GM21447 (cell line): ENCODE data around the gene CCDC138.

Experiments used
- ATAC-seq: cut with Tn5 transposase; IDR thresholded peaks from one replicate; pipeline ENCODE4 v1.9.1; 2021; ENCODE audit not compliant: unreplicated experiment

The CCDC138 gene

DNA sequence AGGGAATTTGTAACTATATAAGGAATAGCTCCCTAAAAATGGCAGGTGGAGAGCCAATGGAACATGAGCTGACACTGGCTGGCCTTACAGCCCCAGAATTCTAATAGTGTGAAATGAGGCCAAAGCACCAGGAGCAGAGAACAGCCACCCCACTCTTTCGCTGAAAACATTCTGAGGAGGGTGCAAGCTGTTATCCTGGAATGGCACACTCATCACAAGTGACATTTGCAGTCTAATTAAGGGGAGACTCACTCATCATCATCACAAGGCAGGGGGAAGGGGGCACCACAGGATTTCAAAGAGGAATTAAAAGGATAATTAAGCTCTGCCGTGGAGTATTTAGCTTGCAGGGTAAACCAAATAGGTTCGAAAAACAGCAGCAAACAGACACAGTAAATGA, 108.2 kb downstream of the CCDC138 start:
- ATAC-seq, result no peak

- no peak for ATAC-seq
Observed at GRCh38 chr2:108895188-108895587, 108.6 kb downstream of the CCDC138 start.

GRCh38 chr2:108896741-108897140, 110.2 kb downstream of the CCDC138 start:
- ATAC-seq, result no peak

DNA sequence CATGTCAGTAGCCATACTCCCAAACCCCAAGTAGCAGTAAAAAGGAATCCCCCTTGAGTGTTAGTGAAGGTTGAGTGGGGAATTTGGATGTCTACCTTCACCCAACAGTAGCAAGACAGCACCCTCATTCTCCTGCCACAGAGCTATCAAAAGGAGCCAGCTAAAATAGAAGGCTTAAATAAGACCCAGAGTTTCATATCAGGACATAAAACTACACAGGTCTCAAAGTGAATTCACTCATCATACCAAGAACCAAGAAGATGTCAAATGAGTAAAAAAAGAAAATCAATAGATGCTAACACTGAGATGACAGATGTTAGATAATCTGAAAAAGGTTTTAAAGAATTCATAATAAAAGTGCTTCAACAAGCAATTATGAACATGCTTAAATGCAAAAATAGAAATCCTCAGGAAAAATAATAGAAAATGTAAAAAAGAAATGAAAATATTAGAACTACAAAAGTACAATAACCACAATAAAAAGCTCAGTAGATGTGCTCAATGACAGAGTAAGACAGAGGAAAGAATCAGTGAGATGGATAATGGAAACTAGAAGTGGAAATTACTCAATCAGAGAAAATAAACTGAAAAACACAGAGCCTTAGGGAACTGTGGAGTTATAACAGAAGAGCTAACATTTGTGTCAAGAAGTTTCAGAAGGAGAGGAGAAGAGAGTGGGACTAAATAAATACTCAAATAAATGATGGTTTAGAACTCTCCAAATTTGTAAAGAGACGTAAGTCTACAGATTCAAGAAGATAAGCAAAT, 111.9 kb downstream of the CCDC138 start:
- ATAC-seq, result no peak

DNA sequence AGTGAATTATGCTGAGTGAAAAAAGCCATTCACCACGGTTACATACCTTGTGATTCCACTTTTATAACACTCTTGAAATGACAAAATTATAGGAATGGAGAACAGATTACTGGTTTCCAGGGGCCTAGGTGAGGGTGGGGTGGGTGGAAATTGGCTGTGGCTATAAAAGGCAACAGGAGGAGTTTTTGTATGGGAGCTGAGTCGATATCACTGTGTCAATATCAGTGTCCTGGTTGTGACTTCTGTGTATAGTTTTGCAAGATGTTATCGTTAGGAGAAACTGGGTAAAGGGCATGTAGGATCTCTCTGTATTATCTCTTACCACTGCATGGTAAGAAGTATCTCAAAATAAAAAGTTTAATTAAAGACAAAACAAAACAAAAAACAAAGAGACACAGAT, 118.1 kb downstream of the CCDC138 start:
- ATAC-seq, result no peak

DNA sequence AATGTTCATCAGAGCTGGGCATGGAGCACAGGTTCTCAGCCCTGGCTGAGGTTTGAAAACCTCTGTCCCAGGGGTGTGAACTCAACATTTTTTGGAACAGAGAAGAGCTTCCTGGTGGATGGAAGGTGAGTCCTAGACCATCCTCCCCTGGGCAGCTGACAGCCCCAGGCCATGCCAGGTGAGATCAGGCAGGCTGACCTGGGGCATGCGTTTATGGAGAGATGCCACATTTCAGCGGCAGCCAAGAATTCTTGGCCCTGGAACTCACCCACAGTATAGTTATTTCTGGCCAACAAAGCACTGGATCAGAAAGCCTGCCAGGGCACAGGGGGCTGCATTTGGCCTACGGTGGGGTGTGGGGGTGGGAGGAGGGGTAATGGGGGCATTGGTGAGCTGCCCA, 118.6 kb downstream of the CCDC138 start:
- no peak for ATAC-seq

DNA sequence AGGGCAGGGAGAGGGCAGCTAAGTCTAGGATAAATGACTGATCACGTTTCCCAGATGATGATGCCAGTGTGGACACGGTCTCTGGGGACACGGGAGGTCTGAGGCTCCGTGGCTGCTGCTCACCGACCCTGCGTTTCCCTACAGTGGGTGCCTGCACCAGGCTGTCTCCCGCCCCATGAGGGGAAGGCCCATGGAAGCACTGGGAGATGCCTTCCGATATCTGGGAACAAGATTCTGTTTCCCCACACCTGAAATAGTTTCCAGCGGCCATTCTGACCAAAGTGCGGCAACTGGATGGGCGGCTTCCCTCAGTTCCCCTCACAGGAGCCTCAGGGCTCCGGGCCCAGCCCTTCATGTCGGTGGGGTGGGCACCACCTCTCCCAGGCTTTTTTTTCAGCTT, 119.3 kb downstream of the CCDC138 start:
- ATAC-seq, result no peak

- no peak for ATAC-seq
Observed at GRCh38 chr2:108906403-108907077, 120.0 kb downstream of the CCDC138 start.

GRCh38 chr2:108907822-108908712, 121.5 kb downstream of the CCDC138 start:
- ATAC-seq, result no peak

DNA sequence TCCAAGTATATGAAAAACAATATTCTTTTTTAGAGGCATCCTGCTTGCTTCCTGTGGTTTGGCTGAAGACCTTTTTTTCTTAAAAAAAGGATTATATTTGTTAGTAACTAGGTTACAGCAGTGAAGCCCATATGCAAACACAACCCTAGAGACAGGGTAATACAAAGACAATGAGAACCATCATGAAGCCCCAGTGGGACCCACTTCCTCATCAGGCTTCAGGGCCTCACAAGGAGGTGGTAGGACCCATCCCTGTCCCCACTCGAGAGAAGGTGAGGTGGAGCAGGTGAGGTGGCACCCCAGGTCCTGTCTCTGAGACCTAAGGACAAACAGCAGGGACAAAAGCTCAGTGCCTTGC, 122.1 kb downstream of the CCDC138 start:
- no peak for ATAC-seq

DNA sequence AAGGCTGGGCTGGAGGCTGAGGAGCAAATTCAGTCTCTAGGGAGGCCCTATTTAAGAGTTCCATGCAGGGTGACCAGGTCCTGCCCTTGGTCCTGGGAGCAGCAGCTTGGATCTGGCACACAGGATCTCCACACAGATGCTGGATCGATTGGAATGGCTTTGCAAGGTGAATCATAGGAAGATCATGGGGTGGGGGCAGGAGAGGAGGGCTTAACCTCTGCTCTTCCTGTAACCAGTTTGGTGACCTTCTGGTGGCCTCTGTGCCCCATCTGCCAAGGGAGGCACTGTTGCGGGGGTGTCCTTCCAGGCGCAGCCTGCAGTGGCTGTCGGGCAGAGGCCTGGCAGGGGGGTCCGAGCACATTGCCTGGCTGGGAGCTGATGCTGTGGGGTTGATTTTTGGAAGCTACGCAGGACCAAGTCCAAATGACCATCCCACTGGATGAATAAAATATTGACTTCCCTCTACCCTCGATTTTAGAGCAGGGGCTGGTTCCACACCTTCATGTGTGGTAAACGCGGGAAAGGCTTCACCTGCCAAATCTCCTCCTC, 122.8 kb downstream of the CCDC138 start:
- ATAC-seq, result no peak

- ATAC-seq, result no peak
Observed at GRCh38 chr2:108910011-108910431, 123.5 kb downstream of the CCDC138 start.

- ATAC-seq, result no peak
Observed at GRCh38 chr2:108910541-108911396, 124.2 kb downstream of the CCDC138 start.

- ATAC-seq, result no peak
Observed at GRCh38 chr2:108911401-108911800, 124.8 kb downstream of the CCDC138 start.

- no peak for ATAC-seq
Observed at GRCh38 chr2:108911807-108912628, 125.4 kb downstream of the CCDC138 start.

GRCh38 chr2:108912629-108912902, 126.0 kb downstream of the CCDC138 start:
- ATAC-seq, result no peak

- no peak for ATAC-seq
Observed at GRCh38 chr2:108916122-108916795, 129.7 kb downstream of the CCDC138 start.

- ATAC-seq, result no peak
Observed at GRCh38 chr2:108916796-108917421, 130.3 kb downstream of the CCDC138 start.

DNA sequence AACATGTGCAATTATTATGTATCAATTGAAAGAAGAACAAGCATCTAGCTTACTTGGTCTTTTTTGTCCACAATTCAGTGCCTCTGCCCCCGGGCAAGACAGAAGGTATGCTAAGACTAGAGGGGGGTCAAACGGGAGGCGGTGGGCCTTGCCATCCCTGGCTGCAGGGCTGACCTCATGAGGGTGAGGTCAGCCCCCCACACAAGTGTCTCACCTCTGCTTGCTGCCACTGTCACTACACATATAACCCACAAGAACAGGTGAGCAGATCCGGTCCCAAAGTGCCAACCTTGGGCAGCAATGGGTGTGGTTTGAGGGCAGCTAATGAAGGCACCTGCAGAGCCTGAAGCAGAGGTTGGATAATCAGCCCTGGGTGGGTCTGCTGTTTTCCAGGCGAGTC, 131.0 kb downstream of the CCDC138 start:
- ATAC-seq, result no peak
